NCI-H128 (cell line): ENCODE results near the gene FAF1.
"Not testable (repeated sequence)": the region's sequence is repeated elsewhere in the genome, so short reads cannot be mapped to it uniquely, and the experiment has no call there.

ENCODE experiments used
- DNase-seq: peaks from one replicate; lab custom pipeline; 2025; ENCODE audit not compliant: unreplicated experiment; lab: John Stamatoyannopoulos, UW

The FAF1 gene

GRCh38 chr1:50917138-50918137 lies 42.6 kb downstream of the FAF1 start:
- DNase-seq, result no peak

- DNase-seq, result no peak
Measured at GRCh38 chr1:50915621-50916020, 44.4 kb downstream of the FAF1 start.

DNA sequence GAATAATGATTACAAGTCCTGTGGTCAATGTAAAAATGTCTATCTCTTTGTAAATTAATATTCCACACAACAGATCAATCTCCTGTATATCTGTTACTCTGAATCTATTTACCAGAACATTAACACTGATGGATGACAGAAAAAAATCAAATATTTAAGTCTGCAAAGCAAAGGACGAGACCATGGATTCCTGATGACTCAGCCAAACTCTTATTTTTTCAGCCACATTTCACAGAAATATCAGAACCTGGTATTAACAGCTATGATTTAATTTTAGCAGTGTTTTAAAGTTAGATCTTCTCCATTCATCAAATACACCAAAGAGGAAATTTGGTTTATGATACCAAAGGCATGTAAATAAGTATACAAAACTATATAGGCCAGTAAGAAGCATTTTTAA lies 46.1 kb downstream of the FAF1 start:
- no peak for DNase-seq

DNA sequence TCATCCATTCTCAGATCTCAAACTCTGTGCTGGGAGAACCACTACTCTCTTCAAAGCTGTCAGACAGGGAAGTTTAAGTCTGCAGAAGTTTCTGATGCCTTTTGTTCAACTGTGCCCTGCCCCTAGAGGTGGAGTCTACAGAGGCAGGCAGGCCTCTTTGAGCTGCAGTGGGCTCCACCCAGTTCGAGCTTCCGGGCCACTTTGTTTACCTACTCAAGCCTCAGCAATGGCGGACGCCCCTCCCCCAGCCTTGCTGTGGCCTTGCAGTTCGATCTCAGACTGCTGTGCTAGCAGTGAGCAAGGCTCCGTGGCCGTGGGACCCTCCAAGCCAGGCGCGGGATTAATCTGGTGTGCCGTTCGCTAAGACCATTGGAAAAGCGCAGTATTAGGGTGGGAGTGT lies 49.7 kb downstream of the FAF1 start:
- DNase-seq, result not testable (repeated sequence)

DNA sequence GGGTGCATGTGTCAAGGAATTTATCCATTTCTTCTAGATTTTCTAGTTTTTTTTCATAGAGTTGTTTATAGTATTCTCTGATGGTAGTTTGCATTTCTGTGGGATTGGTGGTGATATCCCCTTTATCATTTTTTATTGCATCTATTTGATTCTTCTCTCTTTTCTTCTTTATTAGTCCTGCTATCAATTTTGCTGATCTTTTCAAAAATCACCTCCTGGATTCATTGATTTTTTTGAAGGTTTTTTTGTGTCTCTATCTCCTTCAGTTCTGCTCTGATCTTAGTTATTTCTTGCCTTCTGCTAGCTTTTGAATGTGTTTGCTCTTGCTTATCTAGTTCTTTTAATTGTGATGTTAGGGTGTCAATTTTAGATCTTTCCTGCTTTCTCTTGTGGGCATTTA lies 52.5 kb downstream of the FAF1 start:
- DNase-seq, result not testable (repeated sequence)

DNA sequence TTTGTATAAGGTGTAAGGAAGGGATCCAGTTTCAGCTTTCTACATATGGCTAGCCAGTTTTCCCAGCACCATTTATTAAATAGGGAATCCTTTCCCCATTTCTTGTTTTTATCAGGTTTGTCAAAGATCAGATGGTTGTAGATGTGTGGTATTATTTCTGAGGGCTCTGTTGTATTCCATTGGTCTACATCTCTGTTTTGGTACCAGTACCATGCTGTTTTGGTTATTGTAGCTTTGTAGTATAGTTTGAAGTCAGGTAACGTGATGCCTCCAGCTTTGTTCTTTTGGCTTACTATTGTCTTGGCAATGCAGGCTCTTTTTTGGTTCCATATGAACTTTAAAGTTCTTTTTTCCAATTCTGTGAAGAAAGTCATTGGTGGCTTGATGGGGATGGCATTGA lies 54.0 kb downstream of the FAF1 start:
- not testable (repeated sequence) for DNase-seq

DNA sequence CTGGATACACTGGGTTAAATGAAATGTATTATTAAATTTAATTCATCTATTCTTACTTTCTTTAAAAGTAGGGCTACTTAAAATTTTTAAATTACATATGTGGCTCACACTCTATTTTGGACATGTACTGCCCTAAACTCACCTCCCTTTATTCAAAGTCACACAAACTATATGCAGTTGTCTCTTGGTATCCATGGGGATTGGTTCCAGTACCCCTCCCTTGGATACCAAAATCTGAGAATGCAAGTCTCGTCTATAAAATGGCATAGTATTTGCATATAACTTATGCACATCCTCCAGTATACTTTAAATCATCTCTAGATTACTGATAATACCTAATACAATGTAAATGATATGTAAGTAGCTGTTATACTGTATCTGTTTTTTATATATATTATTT lies 57.6 kb downstream of the FAF1 start:
- no peak for DNase-seq

- no peak for DNase-seq
Measured at GRCh38 chr1:50901872-50902271, 58.2 kb downstream of the FAF1 start.

DNA sequence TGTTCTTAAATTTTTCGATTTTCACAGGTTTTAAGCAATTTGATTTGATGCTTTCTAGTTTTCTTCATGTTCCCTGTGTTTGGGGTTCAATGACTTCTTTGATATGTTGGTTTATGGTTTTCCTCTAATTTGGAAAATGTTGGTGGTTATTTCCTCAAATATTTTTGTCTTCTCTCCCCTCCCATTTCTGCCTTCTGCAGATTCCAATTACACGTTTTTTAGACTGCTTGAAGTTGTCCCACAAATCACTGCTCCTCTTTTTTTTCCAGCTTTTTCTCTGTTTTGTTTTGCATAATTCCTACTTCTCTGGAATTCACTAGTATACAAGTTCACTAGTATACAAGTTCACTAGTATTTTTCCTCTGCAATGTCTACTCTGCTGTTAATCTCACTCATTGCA lies 61.3 kb downstream of the FAF1 start:
- DNase-seq, result no peak

DNA sequence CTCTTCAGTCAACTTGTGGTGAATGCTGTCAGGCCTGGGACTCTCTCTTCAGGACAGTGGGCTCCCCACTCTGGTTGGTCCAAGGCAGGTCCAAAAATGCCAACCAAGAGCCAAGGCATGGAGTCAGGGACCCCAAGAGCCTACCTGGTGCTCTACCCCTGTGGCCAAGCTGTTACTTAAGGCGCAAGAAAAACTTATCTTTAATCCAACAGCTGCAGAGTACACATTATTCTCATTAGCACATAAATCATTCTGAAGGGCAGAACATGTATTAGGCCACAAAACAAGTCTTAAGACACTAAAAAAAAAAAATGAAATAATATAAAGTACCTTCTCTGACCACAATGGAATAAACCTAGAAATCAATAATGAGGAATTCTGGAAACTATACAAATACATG lies 65.7 kb downstream of the FAF1 start:
- DNase-seq, result no peak

GRCh38 chr1:50893466-50893865 lies 66.6 kb downstream of the FAF1 start:
- no peak for DNase-seq

DNA sequence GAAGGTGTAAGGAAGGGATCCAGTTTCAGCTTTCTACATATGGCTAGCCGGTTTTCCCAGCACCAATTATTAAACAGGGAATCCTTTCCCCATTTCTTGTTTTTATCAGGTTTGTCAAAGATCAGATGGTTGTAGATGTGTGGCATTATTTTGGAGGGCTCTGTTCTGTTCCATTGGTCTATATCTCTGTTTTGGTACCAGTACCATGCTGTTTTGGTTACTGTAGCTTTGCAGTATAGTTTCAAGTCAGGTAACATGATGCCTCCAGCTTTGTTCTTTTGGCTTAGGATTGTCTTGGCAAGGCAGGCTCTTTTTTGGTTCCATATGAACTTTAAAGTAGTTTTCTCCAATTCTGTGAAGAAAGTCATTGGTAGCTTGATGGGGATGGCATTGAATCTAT lies 72.5 kb downstream of the FAF1 start:
- DNase-seq, result not testable (repeated sequence)

- DNase-seq, result no peak
Measured at GRCh38 chr1:50880373-50880772, 79.7 kb downstream of the FAF1 start.

GRCh38 chr1:50879137-50879536 lies 80.9 kb downstream of the FAF1 start:
- DNase-seq, result no peak

DNA sequence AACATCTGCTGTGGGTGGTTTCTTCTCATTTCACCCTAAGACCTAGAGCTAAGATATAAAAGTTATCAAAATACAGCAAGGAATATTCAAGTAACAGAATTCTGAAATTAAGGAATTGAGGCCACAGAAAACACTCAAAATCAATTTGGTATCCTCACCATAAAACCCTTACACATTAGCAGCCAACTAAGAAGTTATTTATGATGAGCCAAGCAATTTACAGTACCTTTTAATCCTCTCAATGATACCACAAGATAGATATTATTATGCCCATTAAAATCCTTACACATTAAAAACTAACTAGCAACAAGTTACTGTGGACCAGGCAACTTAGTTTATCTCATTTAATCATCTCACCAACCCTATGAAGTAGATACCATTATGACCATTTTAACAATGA lies 81.6 kb downstream of the FAF1 start:
- no peak for DNase-seq

DNA sequence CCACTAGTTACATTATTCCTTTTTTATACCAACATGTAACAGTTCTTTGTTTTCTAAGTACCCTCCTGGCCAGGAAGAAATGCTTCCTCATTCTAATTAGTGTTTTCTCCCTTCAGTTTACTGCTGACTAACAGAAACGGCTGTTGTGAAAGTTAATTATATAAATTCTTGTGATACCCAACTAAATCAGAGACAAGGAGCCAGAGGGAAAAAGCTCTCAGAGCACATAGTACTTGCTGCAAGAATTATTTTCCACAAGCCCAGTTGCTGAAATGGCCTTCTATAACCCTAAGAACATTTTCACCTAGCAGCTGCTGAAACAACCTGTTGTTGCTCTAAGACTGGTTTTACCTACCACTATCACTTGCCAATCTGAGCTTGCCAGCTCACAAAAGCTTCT lies 82.4 kb downstream of the FAF1 start:
- no peak for DNase-seq

- peak; percentile 25 for DNase-seq
Measured at GRCh38 chr1:50873458-50874187, 86.4 kb downstream of the FAF1 start.

DNA sequence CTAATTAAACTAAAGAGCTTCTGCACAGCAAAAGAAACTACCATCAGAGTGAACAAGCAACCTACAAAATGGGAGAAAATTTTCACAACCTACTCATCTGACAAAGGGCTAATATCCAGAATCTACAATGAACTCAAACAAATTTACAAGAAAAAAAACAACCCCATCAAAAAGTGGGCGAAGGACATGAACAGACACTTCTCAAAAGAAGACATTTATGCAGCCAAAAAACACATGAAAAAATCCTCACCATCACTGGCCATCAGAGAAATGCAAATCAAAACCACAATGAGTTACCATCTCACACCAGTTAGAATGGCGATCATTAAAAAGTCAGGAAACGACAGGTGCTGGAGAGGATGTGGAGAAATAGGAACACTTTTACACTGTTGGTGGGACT lies 95.2 kb downstream of the FAF1 start:
- not testable (repeated sequence) for DNase-seq

GRCh38 chr1:50861772-50862171 lies 98.3 kb downstream of the FAF1 start:
- no peak for DNase-seq

GRCh38 chr1:50860702-50861101 lies 99.4 kb downstream of the FAF1 start:
- DNase-seq, result no peak

GRCh38 chr1:50860256-50860655 lies 99.8 kb downstream of the FAF1 start:
- no peak for DNase-seq

DNA sequence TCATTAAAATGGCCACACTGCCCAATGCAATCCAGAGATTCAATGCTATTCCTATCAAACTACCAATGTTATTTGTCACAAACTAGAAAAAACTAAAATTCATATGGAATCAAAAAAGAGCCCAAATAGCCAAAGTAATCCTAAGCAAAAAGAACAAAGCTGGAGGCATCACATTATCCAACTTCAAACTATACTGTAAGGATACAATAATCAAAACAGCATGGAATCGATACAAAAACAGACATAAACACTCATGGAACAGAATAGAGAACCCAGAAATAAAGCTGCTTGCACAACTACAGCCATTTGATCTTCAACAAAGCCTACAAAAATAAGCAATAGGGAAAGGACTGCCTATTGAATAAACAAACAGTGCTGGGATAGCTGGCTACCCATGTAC lies 100.4 kb downstream of the FAF1 start:
- DNase-seq, result no peak
